HCT116 (cell line): Measurements from ENCODE around the gene TMEM178B.

Experiments
- CTCF ChIP-seq, 3 experiments: fragments of 200-600 bp in 1 of 3; sonication (generic) in 1 of 3; IDR thresholded peaks in 2 of 3; conservative IDR thresholded peaks in 1 of 3; 2 replicates each; pipeline ENCODE4 v1.5.1; 2012 to 2017; ENCODE audit warnings: low read depth in 2 of 3, low read length in 2 of 3, antibody characterized with exemption in 1 of 3, borderline replicate concordance in 1 of 3, control low read depth in 1 of 3, mild to moderate bottlenecking in 1 of 3, mixed read lengths in 1 of 3, mixed run types in 1 of 3, moderate library complexity in 1 of 3; ENCODE audit not compliant: insufficient read depth in 1 of 3
- EGR1 ChIP-seq: IDR thresholded peaks from 2 replicates; pipeline ENCODE4 v1.6.1; 2012; ENCODE audit warnings: low read depth
- EZH2phosphoT487 ChIP-seq: fragments of 200-600 bp; IDR thresholded peaks from 2 replicates; pipeline ENCODE4 v1.6.1; 2018; ENCODE audit warnings: antibody characterized with exemption, borderline replicate concordance
- POLR2A ChIP-seq: IDR thresholded peaks from 2 replicates; pipeline ENCODE4 v1.7.0; 2011; ENCODE audit warnings: borderline replicate concordance; ENCODE audit not compliant: insufficient read depth, insufficient read length; ENCODE audit errors: extremely low read depth
- RAD21 ChIP-seq: IDR thresholded peaks from 2 replicates; pipeline ENCODE4 v1.6.1; 2012; ENCODE audit warnings: low read depth, mild to moderate bottlenecking
- REST ChIP-seq: IDR thresholded peaks from 2 replicates; pipeline ENCODE4 v1.6.1; 2012; ENCODE audit warnings: low read depth
- SIN3A ChIP-seq: IDR thresholded peaks from 2 replicates; pipeline ENCODE4 v1.6.1; 2012; ENCODE audit warnings: low read depth
- TCF7L2 ChIP-seq: IDR thresholded peaks from 2 replicates; pipeline ENCODE4 v1.7.0; 2011; ENCODE audit warnings: borderline replicate concordance, inconsistent platforms; ENCODE audit not compliant: insufficient read depth, insufficient read length; ENCODE audit errors: extremely low read depth
- YY1 ChIP-seq: IDR thresholded peaks from 2 replicates; pipeline ENCODE4 v1.6.1; 2011; ENCODE audit warnings: low read length, low read depth, moderate library complexity, mild to moderate bottlenecking; ENCODE audit not compliant: insufficient replicate concordance; ENCODE audit errors: extremely low read depth

- TF ChIP-seq POLR2A: no peak
- TF ChIP-seq YY1: no peak
- no peak for TF ChIP-seq CTCF (IDR thresholded peaks at IDR 0.05 in 2 of 3, conservative IDR thresholded peaks at IDR 0.05 in 1 of 3; ENCODE audit: borderline replicate concordance in 1 of 3, insufficient read depth in 1 of 3, low read depth in 2 of 3, low read length in 2 of 3)
- TF ChIP-seq RAD21: no peak
- no peak for TF ChIP-seq EZH2phosphoT487
- TF ChIP-seq EGR1: no peak
- no peak for TF ChIP-seq REST
- no peak for TF ChIP-seq TCF7L2
- no peak for TF ChIP-seq SIN3A
These were observed 133.8 kb downstream of the TMEM178B start for GRCh38 chr7:141207661-141208060.
